Measurements from ENCODE around the gene SEPTIN10.
A peak's percentile ranks its signal among the peaks of the same experiment; 100 is the strongest.

The SEPTIN10 gene

DNA sequence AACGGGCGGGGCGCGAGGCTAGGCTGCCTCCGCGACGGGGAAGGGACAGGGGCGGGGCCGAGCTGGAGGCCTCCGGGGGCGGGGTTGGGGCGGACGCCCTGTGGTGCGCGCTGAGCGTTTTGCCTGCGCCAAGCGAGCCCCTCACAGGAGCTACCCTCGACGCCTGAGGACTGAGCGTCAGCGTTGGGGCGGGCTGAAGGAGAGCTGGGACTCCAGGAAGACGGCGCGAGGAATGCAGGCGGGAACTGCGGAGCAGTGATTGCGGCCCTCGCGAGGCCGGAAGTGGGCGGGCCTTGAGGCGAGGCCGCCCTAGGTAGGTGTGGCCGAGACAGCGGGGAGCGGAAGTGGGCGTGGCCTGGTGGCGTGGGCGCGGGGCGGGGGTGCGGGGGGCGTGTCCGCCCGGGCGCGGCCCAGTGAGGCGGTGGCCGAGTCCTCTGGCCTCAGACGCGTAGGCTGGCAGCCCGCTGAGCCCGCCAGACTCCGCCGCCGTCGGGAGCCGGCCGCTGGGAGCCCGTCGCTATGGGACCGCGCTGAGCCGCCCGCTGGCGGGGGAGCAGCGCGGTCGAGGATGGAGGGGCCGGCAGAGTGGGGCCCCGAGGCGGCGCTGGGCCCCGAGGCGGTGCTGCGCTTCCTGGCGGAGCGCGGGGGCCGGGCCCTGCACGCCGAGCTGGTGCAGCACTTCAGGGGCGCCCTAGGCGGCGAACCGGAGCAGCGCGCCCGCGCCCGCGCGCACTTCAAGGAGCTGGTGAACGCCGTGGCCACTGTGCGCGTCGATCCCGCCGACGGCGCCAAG is at the start of gene SEPTIN10, which contains the start of gene SOWAHC:
Gene SEPTIN10 (minus strand): TSS at position 45 of the 793 bp plus-strand sequence. CDS start 139 bp downstream, outside the sequence.
Gene SOWAHC (plus strand): TSS at position 443 of the 793 bp plus-strand sequence. CDS start 126 bp downstream, at position 569.
- Histone ChIP-seq H3K79me2 (ENCODE audit: insufficient read depth, low read length) (no peaks in the 10 kb centered on the region), H3K9me3 (ENCODE audit: insufficient read depth, low read depth, low read length) (no peaks in the 10 kb centered on the region), H3K9ac (ENCODE audit: low read depth, low read length, poor library complexity, severe bottlenecking) (no peak within 1 kb of the TSS), H3K36me3 (ENCODE audit: insufficient read depth, low read length) (no peaks in the 10 kb centered on the region), H2AFZ (ENCODE audit: low read length) (no peak within 1 kb of the TSS), H3K4me2 (ENCODE audit: low read depth, low read length, poor library complexity, severe bottlenecking) (no peak within 1 kb of the TSS), H4K20me1 (ENCODE audit: insufficient read depth, low read length, poor library complexity, severe bottlenecking) (no peaks in the 10 kb centered on the region), H3K27me3 (ENCODE audit: insufficient read depth, low read length, poor library complexity, severe bottlenecking) (no peaks in the 10 kb centered on the region), H3K4me3 (ENCODE audit: low read length, poor library complexity, severe bottlenecking) (no peak within 1 kb of the TSS), H3K9me2 (replicated peaks; ENCODE audit: low read depth, low read length) (no peaks in the 10 kb centered on the region), H3K4me1 (ENCODE audit: insufficient read depth, low read length, poor library complexity, severe bottlenecking) (peaks cover 4% of the 10 kb centered on the region), H3F3A (ENCODE audit: low read depth) (no peaks in the 10 kb centered on the region)
- TF ChIP-seq EZH2phosphoT487 (IDR thresholded peaks at IDR 0.05; ENCODE audit: borderline replicate concordance): no peak
- no peak for TF ChIP-seq CTCF (conservative IDR thresholded peaks at IDR 0.05; ENCODE audit: low read length)

- Histone ChIP-seq H3K9me3 (ENCODE audit: insufficient read depth, low read depth, low read length) (no peaks in the 10 kb centered on the region), H2AFZ (ENCODE audit: low read length) (no peak overlapping the region), H3F3A (ENCODE audit: low read depth) (no peaks in the 10 kb centered on the region), H3K4me3 (ENCODE audit: low read length, poor library complexity, severe bottlenecking) (no peak overlapping the region), H3K4me2 (ENCODE audit: low read depth, low read length, poor library complexity, severe bottlenecking) (no peak overlapping the region), H3K9me2 (replicated peaks; ENCODE audit: low read depth, low read length) (no peaks in the 10 kb centered on the region), H3K27me3 (ENCODE audit: insufficient read depth, low read length, poor library complexity, severe bottlenecking) (no peaks in the 10 kb centered on the region), H4K20me1 (ENCODE audit: insufficient read depth, low read length, poor library complexity, severe bottlenecking) (no peaks in the 10 kb centered on the region), H3K9ac (ENCODE audit: low read depth, low read length, poor library complexity, severe bottlenecking) (no peak overlapping the region), H3K36me3 (ENCODE audit: insufficient read depth, low read length) (no peaks in the 10 kb centered on the region), H3K4me1 (ENCODE audit: insufficient read depth, low read length, poor library complexity, severe bottlenecking) (peaks cover 14% of the 10 kb centered on the region), H3K79me2 (ENCODE audit: insufficient read depth, low read length) (no peaks in the 10 kb centered on the region)
- no peak for TF ChIP-seq EZH2phosphoT487 (IDR thresholded peaks at IDR 0.05; ENCODE audit: borderline replicate concordance)
- TF ChIP-seq CTCF (conservative IDR thresholded peaks at IDR 0.05; ENCODE audit: low read length): no peak
These were observed 49.1 kb upstream of the SEPTIN10 start for GRCh38 chr2:109662889-109663288.

- Histone ChIP-seq H4K20me1 (ENCODE audit: insufficient read depth, low read length, poor library complexity, severe bottlenecking) (no peaks in the 10 kb centered on the region), H3K27me3 (ENCODE audit: insufficient read depth, low read length, poor library complexity, severe bottlenecking) (no peaks in the 10 kb centered on the region), H3F3A (ENCODE audit: low read depth) (no peaks in the 10 kb centered on the region), H3K4me3 (ENCODE audit: low read length, poor library complexity, severe bottlenecking) (no peak overlapping the region), H3K4me2 (ENCODE audit: low read depth, low read length, poor library complexity, severe bottlenecking) (peak overlapping the region; percentile 21), H3K36me3 (ENCODE audit: insufficient read depth, low read length) (no peaks in the 10 kb centered on the region), H3K9me3 (ENCODE audit: insufficient read depth, low read depth, low read length) (no peaks in the 10 kb centered on the region), H3K9me2 (replicated peaks; ENCODE audit: low read depth, low read length) (no peaks in the 10 kb centered on the region), H2AFZ (ENCODE audit: low read length) (no peak overlapping the region; the same call in 1 of the 2 replicates), H3K4me1 (ENCODE audit: insufficient read depth, low read length, poor library complexity, severe bottlenecking) (peaks cover 14% of the 10 kb centered on the region), H3K79me2 (ENCODE audit: insufficient read depth, low read length) (no peaks in the 10 kb centered on the region), H3K9ac (ENCODE audit: low read depth, low read length, poor library complexity, severe bottlenecking) (no peak overlapping the region)
- TF ChIP-seq CTCF (conservative IDR thresholded peaks at IDR 0.05; ENCODE audit: low read length): no peak
- TF ChIP-seq EZH2phosphoT487 (IDR thresholded peaks at IDR 0.05; ENCODE audit: borderline replicate concordance): no peak
These were observed 46.5 kb upstream of the SEPTIN10 start for GRCh38 chr2:109660046-109660860.

Measured in Loucy (cell line).